Lung microvascular endothelial cell (primary cell): Measurements from ENCODE around the gene COL4A4. TPM values are rescaled to one million over a fixed set of nuclear protein-coding genes. Genes with fewer than 3 reads are reported as not detected.

Experiments used
- DNase-seq, 2 donors: peaks; one replicate each; pipeline versions ENCODE4 v3.0.0 to v3.0.0-alpha.2; 2010; ENCODE audit warnings: low read depth in 2 of 2
- total RNA-seq: library from RNA; depleted of rRNA; stranded (reverse); fragments of >200 nt; gene quantifications from 2 replicates; pipeline ENCODE4 v1.2.1, GENCODE V29; 2014

Gene COL4A4
- total RNA-seq, 1 donor from 2014 or later, result not detected

DNA sequence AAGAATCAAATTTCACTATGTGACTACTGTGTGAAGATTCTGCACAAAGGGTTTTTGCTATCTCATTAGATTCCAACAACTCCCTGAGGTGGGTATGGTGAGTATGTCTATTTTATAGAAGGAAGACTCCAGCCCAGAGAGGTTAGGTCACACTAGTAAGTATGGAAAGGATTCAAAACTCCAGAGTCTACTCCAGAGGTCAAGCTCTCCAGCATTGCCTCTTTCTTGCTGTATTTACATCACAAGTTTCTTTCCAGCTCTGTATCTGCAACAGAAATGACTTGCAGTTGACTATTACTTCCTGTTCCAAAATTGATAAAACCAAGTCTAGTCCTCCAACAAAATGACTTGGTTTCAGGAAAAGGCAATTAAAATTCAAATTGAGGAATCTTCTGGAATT lies 2.1 kb downstream of the COL4A4 start:
- DNase-seq, result no peak

DNA sequence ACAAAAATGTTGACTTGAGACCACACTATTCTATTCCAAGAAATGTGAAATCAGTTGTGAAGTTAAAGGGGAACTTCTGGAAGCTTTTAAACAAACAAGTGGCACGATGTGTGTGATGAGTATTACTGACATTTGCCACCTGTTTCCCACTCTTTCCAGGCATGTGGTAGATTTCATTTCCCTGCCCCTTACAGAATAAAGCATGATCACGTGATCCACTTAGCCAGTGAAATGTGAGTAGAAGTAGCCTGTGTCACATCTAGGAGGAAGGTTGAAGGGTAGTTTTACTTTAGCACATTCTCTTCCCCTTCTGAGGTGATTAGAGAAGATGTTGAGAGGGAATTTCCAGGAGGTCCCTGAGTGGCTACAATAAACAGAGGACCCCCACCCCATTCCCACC lies 3.8 kb downstream of the COL4A4 start:
- DNase-seq, result no peak

DNA sequence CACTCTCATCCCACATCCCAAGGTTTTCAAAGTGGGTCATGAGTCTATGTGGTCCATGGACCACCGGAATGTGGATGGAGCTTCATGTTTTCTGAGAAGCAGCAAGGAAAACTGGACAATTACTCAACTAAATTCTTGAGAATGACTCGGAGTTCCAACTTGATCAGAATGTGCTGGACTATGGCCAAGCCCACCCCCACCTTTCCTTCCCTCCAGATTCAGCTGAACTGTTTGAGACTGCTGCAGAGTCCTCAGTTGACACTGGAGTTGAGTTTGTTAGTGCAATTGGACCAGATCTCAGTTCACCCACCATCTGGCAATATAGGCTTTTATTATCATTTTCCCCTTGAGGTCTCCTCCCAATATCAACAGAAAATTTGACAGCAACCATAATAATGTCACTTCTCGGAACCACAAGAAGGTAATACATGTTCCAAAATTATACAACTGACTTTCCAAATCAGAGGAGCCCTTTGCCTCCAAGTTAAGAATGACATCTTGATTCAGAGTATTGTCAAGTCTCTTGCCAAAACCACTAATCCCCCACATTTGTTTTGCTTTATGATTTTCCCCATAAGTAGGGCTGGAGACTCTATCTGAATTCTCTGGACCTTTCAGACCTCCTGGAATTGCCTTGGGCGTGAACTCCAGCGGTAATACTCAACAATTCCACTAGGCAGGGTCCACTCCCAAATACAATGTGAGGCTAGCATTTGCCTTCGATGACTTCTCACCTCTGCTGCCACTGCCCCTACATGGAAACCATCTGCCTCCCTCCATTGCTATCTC lies 8.8 kb downstream of the COL4A4 start:
- DNase-seq, result no peak

GRCh38 chr2:227153758-227154486 lies 10.1 kb downstream of the COL4A4 start:
- DNase-seq, result no peak

DNA sequence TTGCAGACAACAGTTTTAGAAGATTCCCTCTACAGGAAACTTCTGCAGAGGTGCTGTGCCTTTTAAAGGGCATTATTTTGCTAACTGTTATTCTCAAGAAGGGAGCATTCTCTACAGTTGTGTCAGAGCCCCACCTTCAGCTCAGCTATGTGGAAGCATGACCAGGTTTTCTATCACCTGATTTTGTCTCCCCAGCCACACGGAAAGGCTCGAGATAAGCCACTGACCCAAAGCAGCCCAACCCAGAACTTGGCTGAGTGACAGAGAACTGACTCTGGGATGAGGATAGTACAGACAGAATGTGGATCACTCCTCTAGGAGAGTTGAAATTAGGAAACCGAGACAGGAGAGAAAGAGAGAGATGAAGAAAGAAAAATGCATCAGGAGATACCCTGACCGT lies 10.7 kb downstream of the COL4A4 start:
- no peak for DNase-seq

DNA sequence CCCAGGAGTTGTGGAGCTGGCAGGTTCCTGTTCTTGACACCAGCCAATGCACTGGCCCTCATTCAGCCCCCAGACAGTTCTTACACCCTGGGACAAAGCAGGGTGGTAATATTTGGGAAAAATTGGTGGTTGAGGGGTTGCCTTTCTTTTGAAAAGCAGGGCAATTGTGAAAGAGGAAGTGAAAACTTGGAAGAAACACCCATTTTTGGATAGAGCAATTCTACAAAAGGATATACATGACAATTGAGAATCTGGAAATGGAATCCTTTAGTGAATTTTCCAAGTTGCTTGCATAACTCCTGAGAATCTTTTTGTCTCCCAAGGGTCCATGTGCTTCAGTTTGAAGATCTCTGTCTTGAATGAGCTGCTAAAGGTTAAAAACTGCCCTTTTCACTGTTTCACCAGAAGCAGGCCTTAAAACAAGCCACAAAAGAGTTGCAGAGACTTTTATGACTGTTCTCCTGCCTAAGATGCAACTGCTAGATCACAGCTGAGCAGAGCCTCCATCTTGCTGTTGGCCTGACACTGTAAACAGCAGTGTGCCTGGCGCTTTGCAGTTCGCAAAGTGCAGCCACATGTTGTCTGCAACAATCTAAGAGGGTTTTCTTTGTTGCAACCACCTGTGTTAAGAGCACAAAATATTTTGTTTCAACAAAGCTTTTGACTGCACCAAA lies 11.8 kb downstream of the COL4A4 start:
- DNase-seq, result no peak

- DNase-seq, result no peak
Observed at GRCh38 chr2:227150222-227150936, 13.6 kb downstream of the COL4A4 start.

DNA sequence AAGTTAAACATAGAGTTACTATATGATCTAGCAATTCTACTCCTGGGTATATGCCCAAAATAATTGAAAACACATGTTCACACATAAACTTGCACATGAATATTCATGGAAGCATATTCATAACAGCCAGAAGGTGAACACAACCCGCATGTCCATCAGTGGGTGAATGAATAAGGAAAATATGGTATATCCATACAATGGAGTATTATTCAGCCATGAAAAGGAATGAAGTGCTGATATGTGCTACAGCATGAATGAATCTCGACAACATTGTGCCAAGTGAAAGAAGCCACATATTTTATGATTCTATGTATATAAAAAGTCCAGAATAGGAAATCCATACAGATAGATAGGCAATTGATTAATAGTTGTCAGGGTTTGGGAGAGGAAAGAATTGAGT lies 15.9 kb downstream of the COL4A4 start:
- DNase-seq, result no peak

GRCh38 chr2:227147023-227147422 lies 17.0 kb downstream of the COL4A4 start:
- no peak for DNase-seq

GRCh38 chr2:227146456-227146855 lies 17.5 kb downstream of the COL4A4 start:
- DNase-seq, result no peak

DNA sequence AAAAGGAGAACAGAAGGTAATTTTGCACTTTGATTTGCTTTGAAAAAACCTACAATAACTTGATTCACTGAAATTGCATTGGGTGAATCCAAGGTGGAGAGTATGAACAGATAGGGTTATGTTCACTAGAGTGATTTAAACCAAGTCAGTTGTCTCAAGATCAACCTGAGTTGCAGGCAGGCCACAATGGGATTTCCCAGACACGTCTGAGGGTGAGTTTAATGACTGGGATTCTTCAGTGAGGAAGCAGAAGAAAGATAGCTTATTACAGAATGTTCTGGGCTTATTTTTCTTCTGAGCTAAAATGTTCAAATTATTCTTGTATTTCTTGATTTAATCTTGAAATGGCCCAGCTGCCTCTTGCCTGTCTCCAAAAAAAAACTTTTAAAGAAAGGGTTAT lies 20.1 kb downstream of the COL4A4 start:
- no peak for DNase-seq

DNA sequence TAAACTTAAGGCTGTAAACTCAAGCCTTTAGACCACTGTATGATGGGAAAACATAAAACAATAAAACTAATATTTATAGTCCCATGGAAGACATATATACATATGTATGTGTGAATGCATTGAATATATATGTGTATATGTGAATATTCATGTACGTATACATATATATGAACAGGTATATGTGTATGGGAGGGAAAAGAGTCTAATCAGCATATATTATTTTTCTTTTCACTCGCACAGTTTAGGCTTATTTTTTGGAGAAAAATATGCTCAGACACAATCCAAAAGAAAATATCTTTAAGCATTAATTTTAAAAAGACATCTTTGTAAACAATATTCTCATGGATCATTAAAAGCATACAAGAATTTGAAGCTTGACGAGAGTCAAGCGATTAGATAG lies 22.7 kb downstream of the COL4A4 start:
- DNase-seq, result no peak

- no peak for DNase-seq
Observed at GRCh38 chr2:227134591-227134990, 29.4 kb downstream of the COL4A4 start.

DNA sequence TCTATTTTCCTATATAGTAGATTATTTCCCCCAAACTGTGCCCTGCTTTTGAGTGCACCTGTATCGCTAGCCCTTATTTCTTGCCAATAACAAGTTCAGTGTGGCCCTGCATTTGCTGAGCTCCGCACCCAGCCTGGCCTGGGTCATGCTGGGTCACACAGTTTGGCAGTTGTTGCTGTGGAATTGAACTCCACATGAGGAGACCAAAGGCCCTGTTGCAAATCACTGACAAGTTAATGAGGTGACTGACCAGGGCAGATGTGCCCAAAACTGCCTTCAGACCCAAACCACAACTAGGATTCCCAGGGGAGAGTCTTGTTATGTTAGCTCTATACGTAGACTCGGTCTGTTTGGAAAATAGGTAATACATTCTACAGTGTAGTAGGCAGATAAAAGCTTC lies 31.0 kb downstream of the COL4A4 start:
- no peak for DNase-seq

GRCh38 chr2:227130636-227131035 lies 33.4 kb downstream of the COL4A4 start:
- no peak for DNase-seq

DNA sequence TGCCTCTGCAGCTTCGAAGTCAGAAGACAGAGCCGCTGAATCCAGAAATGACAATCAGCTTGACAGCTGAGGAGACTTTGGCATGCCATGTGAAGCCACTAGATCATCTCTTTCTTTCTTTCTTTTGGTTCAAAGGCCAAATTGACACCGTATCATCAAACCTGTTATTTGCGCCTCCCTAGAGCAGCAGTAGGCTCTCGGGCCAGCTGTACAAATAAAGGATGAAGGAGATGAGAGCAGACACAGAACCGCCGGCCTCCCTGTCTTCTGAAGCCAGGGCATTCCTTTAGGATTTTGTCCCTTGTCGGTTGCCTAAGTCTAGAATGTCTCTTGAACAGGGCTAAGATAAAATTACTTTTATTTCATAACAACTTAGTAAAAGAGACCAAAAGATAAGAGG lies 36.8 kb downstream of the COL4A4 start:
- no peak for DNase-seq

GRCh38 chr2:227125506-227125905 lies 38.5 kb downstream of the COL4A4 start:
- DNase-seq, result peak in 1 of 2 donors; percentile 6

GRCh38 chr2:227124811-227125210 lies 39.2 kb downstream of the COL4A4 start:
- no peak for DNase-seq

DNA sequence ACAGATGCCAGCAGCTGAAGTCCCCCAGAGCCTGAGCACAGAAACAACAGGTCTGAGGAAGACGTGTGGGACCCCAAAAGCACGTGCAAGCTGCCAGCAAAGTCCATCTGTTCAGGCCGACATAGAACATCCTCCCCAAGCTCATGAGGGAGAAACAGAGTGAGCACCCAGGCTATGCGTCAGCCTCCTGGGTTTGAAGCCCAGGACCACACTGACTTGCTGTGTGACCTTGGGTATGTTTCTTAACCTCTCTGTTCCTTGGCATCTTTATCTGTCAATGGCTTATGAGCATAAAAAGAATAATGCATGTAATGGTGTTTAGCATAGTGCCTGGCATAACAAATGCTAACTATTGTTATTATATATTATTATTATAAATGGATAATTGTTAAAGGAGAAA lies 40.3 kb downstream of the COL4A4 start:
- DNase-seq, result no peak

DNA sequence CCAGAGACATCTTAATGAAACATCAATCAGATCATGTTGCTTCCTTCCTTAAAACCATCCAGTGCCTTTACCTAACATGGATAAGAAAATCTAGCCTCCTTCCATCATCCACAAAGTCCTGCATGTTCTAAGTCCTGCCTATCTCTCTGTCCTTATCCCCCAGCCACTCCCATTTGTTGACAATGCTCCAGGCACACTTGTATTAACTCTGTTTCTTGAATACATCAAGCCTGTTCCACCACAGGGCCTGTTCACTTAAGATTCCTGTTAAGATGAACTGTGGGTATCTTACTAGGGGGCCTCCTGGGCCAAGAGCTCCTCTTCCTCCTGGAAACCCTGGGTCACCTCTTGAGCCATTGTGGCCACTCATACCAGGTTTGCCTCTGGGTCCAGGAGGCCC lies 45.7 kb downstream of the COL4A4 start:
- no peak for DNase-seq

- DNase-seq, result no peak
Observed at GRCh38 chr2:227117852-227118251, 46.2 kb downstream of the COL4A4 start.

- no peak for DNase-seq
Observed at GRCh38 chr2:227117027-227117426, 47.0 kb downstream of the COL4A4 start.
